ENCODE results near the gene SPR.

DNA sequence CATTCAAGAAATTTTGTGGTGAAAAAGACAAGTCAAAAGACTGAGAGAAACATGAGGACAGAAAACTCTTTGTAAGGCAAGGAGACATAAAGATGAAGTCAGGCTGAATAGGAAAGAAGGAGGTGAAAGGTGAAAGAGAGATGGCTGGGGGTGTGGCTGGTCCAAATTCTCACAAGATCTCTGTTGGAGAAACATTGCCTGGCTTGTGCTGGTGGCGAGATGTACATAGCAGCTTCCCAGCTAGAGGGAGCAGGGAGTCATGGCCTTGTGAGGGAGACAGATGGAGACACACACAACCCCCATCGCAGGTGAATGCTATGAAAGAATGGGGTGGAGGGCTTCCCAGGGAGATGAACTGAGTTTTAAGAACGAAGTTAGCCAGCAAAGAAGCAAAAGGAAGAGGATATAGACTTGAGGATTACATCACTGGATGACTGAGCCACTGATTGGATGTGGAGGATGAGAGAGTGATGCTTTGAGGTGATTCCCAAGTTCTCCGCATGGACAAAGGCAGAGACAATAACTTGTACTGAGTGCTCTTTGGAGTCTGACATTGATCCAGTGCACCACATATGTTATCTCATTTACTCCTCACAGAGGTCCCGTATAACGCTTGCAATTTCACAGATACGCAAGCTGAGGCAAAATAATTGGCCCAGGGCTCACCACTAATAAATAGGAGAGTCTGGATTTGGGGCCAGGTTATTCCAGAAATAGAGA lies 26.4 kb downstream of the SPR start:
- TF ChIP-seq ZBTB1 (tag by site-specific recombination; IDR thresholded peaks at IDR 0.05) (no peak), EGR2 (tag by site-specific recombination; IDR thresholded peaks at IDR 0.05; ENCODE audit: low read depth) (no peak), REST (tag by site-specific recombination; IDR thresholded peaks at IDR 0.05) (no peak)
- TF ChIP-seq, protein P1, sequence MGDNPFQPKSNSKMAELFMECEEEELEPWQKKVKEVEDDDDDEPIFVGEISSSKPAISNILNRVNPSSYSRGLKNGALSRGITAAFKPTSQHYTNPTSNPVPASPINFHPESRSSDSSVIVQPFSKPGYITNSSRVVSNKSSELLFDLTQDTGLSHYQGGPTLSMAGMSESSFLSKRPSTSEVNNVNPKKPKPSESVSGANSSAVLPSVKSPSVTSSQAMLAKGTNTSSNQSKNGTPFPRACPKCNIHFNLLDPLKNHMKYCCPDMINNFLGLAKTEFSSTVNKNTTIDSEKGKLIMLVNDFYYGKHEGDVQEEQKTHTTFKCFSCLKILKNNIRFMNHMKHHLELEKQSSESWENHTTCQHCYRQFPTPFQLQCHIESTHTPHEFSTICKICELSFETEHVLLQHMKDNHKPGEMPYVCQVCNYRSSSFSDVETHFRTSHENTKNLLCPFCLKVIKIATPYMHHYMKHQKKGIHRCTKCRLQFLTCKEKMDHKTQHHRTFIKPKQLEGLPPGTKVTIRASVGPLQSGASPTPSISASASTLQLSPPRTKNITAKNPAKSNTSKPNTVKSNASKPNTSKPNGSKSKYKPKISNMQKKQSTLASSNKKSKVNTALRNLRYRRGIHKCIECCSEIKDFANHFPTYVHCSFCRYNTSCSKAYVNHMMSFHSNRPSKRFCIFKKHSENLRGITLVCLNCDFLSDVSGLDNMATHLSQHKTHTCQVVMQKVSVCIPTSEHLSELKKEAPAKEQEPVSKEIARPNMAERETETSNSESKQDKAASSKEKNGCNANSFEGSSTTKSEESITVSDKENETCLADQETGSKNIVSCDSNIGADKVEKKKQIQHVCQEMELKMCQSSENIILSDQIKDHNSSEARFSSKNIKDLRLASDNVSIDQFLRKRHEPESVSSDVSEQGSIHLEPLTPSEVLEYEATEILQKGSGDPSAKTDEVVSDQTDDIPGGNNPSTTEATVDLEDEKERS (tag by site-specific recombination; IDR thresholded peaks at IDR 0.05) = no peak
- TF ChIP-seq, protein P2, sequence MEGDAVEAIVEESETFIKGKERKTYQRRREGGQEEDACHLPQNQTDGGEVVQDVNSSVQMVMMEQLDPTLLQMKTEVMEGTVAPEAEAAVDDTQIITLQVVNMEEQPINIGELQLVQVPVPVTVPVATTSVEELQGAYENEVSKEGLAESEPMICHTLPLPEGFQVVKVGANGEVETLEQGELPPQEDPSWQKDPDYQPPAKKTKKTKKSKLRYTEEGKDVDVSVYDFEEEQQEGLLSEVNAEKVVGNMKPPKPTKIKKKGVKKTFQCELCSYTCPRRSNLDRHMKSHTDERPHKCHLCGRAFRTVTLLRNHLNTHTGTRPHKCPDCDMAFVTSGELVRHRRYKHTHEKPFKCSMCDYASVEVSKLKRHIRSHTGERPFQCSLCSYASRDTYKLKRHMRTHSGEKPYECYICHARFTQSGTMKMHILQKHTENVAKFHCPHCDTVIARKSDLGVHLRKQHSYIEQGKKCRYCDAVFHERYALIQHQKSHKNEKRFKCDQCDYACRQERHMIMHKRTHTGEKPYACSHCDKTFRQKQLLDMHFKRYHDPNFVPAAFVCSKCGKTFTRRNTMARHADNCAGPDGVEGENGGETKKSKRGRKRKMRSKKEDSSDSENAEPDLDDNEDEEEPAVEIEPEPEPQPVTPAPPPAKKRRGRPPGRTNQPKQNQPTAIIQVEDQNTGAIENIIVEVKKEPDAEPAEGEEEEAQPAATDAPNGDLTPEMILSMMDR (tag by site-specific recombination; IDR thresholded peaks at IDR 0.05) = no peak; the same call in 1 of the 2 replicates

All from HEK293 (cell line).